Measurements from ENCODE around the gene ALOXE3.

Gene ALOXE3

DNA sequence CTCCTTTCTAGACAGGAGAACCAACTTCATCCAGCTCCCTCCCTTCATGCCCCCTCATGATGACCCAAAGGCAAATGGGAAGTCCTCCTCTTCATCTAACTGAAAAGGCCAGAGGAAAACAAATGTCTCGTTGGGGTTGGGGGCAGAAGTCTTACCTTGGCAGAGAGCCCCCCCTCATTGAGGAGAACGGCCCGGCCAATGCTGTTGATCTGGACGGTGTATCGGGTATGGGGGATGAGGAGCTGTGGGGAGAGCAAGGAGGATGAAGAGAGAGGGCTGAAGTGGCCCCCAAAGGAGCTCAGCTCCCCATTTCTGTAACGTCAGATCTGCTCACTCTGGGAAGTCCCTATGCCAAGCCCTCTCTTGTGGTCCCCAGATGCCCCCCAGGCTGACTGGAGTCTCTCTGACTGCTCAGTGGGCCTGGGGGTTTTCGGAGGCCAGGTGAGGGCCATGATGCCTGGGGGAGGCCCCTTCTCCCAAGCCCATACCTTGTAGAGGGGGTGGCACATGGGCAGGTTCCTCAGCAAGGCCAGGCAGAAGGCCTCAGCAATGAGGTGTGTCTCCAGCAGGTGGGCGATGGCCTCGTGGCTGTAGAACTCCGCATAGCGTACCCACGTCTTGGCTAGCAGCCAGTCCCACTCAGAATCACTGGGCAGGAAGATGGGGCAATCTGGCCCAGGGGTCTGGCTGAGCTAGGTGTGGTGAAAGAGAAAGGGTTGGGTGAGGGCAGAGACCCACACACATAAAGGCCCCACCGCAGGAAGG lies 41.6 kb downstream of the ALOXE3 start:
- Histone ChIP-seq H3K4me3 (ENCODE audit: low read depth, low read length, poor library complexity, severe bottlenecking) (no peak overlapping the region), H3K9me3 (ENCODE audit: low read length) (no peaks in the 10 kb centered on the region), H3K27ac (ENCODE audit: low read depth, low read length, poor library complexity, severe bottlenecking) (no peak overlapping the region), H4K20me1 (ENCODE audit: insufficient read depth, low read length) (no peaks in the 10 kb centered on the region), H3K9me2 (ENCODE audit: low read depth, low read length) (no peaks in the 10 kb centered on the region), H3K79me2 (ENCODE audit: insufficient read depth, low read length) (no peaks in the 10 kb centered on the region), H3F3A (ENCODE audit: insufficient read depth, low read length) (no peaks in the 10 kb centered on the region), H3K36me3 (ENCODE audit: insufficient read depth, low read length) (no peaks in the 10 kb centered on the region; the same call in 1 of the 2 replicates), H3K27me3 (ENCODE audit: insufficient read depth, low read length) (peaks cover 4% of the 10 kb centered on the region; the same call in 1 of the 2 replicates), H3K4me2 (ENCODE audit: low read length) (no peak overlapping the region), H3K9ac (ENCODE audit: low read length) (no peak overlapping the region), H3K4me1 (ENCODE audit: insufficient read depth, low read length, severe bottlenecking) (peaks cover 7% of the 10 kb centered on the region), H2AFZ (ENCODE audit: low read length) (no peak overlapping the region)
- no peak for TF ChIP-seq EZH2 (IDR thresholded peaks at IDR 0.05; ENCODE audit: borderline replicate concordance, low read length)
- TF ChIP-seq, protein P1, sequence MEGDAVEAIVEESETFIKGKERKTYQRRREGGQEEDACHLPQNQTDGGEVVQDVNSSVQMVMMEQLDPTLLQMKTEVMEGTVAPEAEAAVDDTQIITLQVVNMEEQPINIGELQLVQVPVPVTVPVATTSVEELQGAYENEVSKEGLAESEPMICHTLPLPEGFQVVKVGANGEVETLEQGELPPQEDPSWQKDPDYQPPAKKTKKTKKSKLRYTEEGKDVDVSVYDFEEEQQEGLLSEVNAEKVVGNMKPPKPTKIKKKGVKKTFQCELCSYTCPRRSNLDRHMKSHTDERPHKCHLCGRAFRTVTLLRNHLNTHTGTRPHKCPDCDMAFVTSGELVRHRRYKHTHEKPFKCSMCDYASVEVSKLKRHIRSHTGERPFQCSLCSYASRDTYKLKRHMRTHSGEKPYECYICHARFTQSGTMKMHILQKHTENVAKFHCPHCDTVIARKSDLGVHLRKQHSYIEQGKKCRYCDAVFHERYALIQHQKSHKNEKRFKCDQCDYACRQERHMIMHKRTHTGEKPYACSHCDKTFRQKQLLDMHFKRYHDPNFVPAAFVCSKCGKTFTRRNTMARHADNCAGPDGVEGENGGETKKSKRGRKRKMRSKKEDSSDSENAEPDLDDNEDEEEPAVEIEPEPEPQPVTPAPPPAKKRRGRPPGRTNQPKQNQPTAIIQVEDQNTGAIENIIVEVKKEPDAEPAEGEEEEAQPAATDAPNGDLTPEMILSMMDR (IDR thresholded peaks at IDR 0.05; ENCODE audit: low read length): no peak

- H3K9me2 ChIP-seq (ENCODE audit: low read depth, low read length): no peaks in the 10 kb centered on the region
- H3K27me3 ChIP-seq (ENCODE audit: insufficient read depth, low read length): peaks cover 7% of the 10 kb centered on the region; the same call in 1 of the 2 replicates
- H4K20me1 ChIP-seq (ENCODE audit: insufficient read depth, low read length): no peaks in the 10 kb centered on the region
- H3K4me3 ChIP-seq (ENCODE audit: low read depth, low read length, poor library complexity, severe bottlenecking): no peak overlapping the region
- H2AFZ ChIP-seq (ENCODE audit: low read length): no peak overlapping the region
- H3K4me1 ChIP-seq (ENCODE audit: insufficient read depth, low read length, severe bottlenecking): peaks cover 7% of the 10 kb centered on the region
- no peak overlapping the region for H3K4me2 ChIP-seq (ENCODE audit: low read length)
- H3K79me2 ChIP-seq (ENCODE audit: insufficient read depth, low read length): no peaks in the 10 kb centered on the region
- no peak for TF ChIP-seq EZH2 (IDR thresholded peaks at IDR 0.05; ENCODE audit: borderline replicate concordance, low read length)
- TF ChIP-seq, protein P1 (IDR thresholded peaks at IDR 0.05; ENCODE audit: low read length): no peak
- no peaks in the 10 kb centered on the region; the same call in 1 of the 2 replicates for H3K36me3 ChIP-seq (ENCODE audit: insufficient read depth, low read length)
- H3K9me3 ChIP-seq (ENCODE audit: low read length): no peaks in the 10 kb centered on the region
- no peak overlapping the region for H3K9ac ChIP-seq (ENCODE audit: low read length)
- no peak overlapping the region for H3K27ac ChIP-seq (ENCODE audit: low read depth, low read length, poor library complexity, severe bottlenecking)
- H3F3A ChIP-seq (ENCODE audit: insufficient read depth, low read length): no peaks in the 10 kb centered on the region
These were observed 42.6 kb downstream of the ALOXE3 start for GRCh38 chr17:8075574-8076342.

DNA sequence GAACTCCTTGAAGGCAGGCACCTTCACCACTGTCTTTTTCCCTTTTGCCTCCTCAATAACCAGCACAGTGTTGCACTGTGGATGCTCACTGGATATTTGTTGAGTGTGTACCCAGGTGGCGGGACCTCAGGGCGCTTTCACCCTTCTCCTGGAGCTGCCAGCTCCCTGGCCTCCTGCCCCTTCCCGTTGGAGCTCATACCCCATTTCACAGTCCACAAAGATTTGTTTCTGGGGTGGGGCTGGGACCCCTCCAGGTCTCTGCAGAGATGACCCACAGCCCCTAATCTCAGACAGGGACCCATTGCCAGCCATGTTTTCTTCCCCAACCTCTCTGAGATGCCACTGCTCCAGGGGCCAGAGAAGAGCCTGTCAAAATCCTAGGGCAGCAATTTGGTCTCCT lies 43.2 kb downstream of the ALOXE3 start:
- no peak overlapping the region for H3K4me2 ChIP-seq (ENCODE audit: low read length)
- no peak overlapping the region for H2AFZ ChIP-seq (ENCODE audit: low read length)
- H3K9me2 ChIP-seq (ENCODE audit: low read depth, low read length): no peaks in the 10 kb centered on the region
- no peaks in the 10 kb centered on the region for H3K36me3 ChIP-seq (ENCODE audit: insufficient read depth, low read length)
- H3K27me3 ChIP-seq (ENCODE audit: insufficient read depth, low read length): peaks cover 7% of the 10 kb centered on the region; the same call in 1 of the 2 replicates
- no peak overlapping the region for H3K27ac ChIP-seq (ENCODE audit: low read depth, low read length, poor library complexity, severe bottlenecking)
- H3K9me3 ChIP-seq (ENCODE audit: low read length): no peaks in the 10 kb centered on the region
- no peaks in the 10 kb centered on the region for H4K20me1 ChIP-seq (ENCODE audit: insufficient read depth, low read length)
- H3K4me1 ChIP-seq (ENCODE audit: insufficient read depth, low read length, severe bottlenecking): peaks cover 1% of the 10 kb centered on the region
- no peak overlapping the region for H3K4me3 ChIP-seq (ENCODE audit: low read depth, low read length, poor library complexity, severe bottlenecking)
- H3K79me2 ChIP-seq (ENCODE audit: insufficient read depth, low read length): no peaks in the 10 kb centered on the region
- TF ChIP-seq EZH2 (IDR thresholded peaks at IDR 0.05; ENCODE audit: borderline replicate concordance, low read length): no peak
- TF ChIP-seq, protein P1 (IDR thresholded peaks at IDR 0.05; ENCODE audit: low read length): no peak
- no peaks in the 10 kb centered on the region for H3F3A ChIP-seq (ENCODE audit: insufficient read depth, low read length)
- no peak overlapping the region for H3K9ac ChIP-seq (ENCODE audit: low read length)
